ENCODE results near the gene EP400. TPM values are rescaled to one million over a fixed set of nuclear protein-coding genes. Genes with fewer than 3 reads are reported as not detected.

EP400 gene
- total and polyA plus RNA-seq, 9 of the 15 experiments (the other 6 are each of a cell fraction or from before 2014, with no cell fraction given): 4.5 to 58.0 (median 7.0) TPM

DNA sequence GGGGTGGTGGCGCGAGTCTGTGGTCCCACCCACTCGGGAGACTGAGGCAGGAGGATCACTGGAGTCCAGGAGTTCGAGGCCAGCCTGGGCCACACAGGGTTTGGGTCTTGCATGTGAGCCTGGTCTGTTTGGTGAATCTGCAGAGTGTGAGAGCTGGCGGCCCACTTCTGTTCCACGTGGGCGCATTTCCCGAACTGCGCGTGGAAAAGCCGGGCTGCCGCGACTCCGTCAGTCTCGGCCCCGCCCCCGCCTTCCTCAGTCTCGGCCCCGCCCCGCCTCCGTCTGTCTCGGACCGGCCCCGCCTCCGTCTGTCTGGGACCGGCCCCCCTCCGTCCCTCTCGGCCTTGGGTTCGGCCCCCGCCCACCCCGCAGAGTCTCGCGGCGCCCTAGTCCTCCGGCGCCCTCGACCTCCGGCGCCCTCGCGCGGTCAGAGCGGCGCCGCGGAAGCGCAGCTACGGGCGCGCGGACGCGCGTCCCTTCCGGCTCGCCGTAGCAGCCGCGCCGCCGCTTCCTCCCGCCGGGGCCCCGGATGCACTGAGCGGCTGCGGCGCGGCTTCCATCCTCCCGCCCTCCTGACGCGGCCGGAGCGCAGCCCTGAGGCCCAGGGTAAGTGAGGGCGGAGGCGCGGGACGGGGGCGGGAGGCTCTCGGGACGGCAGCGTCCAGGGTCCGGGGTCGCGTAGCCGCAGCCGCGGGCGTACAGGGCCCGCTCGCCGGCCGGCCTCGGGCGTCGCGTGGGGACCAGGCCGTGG lies at the start of gene EP400 (continued):
- TF ChIP-seq, protein P1, sequence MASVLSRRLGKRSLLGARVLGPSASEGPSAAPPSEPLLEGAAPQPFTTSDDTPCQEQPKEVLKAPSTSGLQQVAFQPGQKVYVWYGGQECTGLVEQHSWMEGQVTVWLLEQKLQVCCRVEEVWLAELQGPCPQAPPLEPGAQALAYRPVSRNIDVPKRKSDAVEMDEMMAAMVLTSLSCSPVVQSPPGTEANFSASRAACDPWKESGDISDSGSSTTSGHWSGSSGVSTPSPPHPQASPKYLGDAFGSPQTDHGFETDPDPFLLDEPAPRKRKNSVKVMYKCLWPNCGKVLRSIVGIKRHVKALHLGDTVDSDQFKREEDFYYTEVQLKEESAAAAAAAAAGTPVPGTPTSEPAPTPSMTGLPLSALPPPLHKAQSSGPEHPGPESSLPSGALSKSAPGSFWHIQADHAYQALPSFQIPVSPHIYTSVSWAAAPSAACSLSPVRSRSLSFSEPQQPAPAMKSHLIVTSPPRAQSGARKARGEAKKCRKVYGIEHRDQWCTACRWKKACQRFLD (CRISPR knock-in tag; IDR thresholded peaks at IDR 0.05): peak; percentile 56; the same call in 1 of the 2 replicates
- TF ChIP-seq, protein P2, sequence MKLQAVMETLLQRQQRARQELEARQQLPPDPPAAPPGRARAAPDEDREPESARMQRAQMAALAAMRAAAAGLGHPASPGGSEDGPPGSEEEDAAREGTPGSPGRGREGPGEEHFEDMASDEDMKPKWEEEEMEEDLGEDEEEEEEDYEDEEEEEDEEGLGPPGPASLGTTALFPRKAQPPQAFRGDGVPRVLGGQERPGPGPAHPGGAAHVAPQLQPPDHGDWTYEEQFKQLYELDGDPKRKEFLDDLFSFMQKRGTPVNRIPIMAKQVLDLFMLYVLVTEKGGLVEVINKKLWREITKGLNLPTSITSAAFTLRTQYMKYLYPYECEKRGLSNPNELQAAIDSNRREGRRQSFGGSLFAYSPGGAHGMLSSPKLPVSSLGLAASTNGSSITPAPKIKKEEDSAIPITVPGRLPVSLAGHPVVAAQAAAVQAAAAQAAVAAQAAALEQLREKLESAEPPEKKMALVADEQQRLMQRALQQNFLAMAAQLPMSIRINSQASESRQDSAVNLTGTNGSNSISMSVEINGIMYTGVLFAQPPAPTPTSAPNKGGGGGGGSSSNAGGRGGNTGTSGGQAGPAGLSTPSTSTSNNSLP (IDR thresholded peaks at IDR 0.05; ENCODE audit: borderline replicate concordance, low read depth, low read length): no peak
- no peak for TF ChIP-seq CBX5 (IDR thresholded peaks at IDR 0.05; ENCODE audit: borderline replicate concordance, low read depth)
- TF ChIP-seq TAF1 (IDR thresholded peaks at IDR 0.05; ENCODE audit: control insufficient read depth, extremely low read depth, insufficient read depth, low read length, severe bottlenecking): peak; percentile 62
- TF ChIP-seq, protein P3, sequence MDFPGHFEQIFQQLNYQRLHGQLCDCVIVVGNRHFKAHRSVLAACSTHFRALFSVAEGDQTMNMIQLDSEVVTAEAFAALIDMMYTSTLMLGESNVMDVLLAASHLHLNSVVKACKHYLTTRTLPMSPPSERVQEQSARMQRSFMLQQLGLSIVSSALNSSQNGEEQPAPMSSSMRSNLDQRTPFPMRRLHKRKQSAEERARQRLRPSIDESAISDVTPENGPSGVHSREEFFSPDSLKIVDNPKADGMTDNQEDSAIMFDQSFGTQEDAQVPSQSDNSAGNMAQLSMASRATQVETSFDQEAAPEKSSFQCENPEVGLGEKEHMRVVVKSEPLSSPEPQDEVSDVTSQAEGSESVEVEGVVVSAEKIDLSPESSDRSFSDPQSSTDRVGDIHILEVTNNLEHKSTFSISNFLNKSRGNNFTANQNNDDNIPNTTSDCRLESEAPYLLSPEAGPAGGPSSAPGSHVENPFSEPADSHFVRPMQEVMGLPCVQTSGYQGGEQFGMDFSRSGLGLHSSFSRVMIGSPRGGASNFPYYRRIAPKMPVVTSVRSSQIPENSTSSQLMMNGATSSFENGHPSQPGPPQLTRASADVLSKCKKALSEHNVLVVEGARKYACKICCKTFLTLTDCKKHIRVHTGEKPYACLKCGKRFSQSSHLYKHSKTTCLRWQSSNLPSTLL (IDR thresholded peaks at IDR 0.05): no peak
- TF ChIP-seq, protein P4, sequence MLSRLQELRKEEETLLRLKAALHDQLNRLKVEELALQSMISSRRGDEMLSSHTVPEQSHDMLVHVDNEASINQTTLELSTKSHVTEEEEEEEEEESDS (CRISPR knock-in tag; IDR thresholded peaks at IDR 0.05): no peak
- TF ChIP-seq, protein P5, sequence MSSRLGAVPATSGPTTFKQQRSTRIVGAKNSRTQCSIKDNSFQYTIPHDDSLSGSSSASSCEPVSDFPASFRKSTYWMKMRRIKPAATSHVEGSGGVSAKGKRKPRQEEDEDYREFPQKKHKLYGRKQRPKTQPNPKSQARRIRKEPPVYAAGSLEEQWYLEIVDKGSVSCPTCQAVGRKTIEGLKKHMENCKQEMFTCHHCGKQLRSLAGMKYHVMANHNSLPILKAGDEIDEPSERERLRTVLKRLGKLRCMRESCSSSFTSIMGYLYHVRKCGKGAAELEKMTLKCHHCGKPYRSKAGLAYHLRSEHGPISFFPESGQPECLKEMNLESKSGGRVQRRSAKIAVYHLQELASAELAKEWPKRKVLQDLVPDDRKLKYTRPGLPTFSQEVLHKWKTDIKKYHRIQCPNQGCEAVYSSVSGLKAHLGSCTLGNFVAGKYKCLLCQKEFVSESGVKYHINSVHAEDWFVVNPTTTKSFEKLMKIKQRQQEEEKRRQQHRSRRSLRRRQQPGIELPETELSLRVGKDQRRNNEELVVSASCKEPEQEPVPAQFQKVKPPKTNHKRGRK (tag; IDR thresholded peaks at IDR 0.05): no peak
- TF ChIP-seq, protein P6, sequence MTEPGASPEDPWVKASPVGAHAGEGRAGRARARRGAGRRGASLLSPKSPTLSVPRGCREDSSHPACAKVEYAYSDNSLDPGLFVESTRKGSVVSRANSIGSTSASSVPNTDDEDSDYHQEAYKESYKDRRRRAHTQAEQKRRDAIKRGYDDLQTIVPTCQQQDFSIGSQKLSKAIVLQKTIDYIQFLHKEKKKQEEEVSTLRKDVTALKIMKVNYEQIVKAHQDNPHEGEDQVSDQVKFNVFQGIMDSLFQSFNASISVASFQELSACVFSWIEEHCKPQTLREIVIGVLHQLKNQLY (CRISPR knock-in tag; conservative IDR thresholded peaks at IDR 0.05): no peak
- peak; percentile 67; the same call in 1 of the 2 replicates for TF ChIP-seq EP400 (IDR thresholded peaks at IDR 0.05)
- TF ChIP-seq PTTG1 (tag; IDR thresholded peaks at IDR 0.05; ENCODE audit: low read depth): no peak
- TF ChIP-seq SAP30 (IDR thresholded peaks at IDR 0.05; ENCODE audit: borderline replicate concordance, insufficient read depth, low read depth, low read length, poor library complexity, severe bottlenecking): peak; percentile 66
- peak; percentile 15; the same call in 1 of the 2 replicates for TF ChIP-seq MBD2 (IDR thresholded peaks at IDR 0.05; ENCODE audit: borderline replicate concordance, low read depth)
- no peak for TF ChIP-seq CBFA2T2 (conservative IDR thresholded peaks at IDR 0.05)
- no peak for TF ChIP-seq SMARCA4 (IDR thresholded peaks at IDR 0.05)
- peak; percentile 92 for TF ChIP-seq CREM (IDR thresholded peaks at IDR 0.05; ENCODE audit: low read depth)
- TF ChIP-seq SMARCC2 (IDR thresholded peaks at IDR 0.05; ENCODE audit: low read depth): no peak; the same call in 1 of the 2 replicates
- no peak for TF ChIP-seq ZNF174 (CRISPR knock-in tag; IDR thresholded peaks at IDR 0.05)
- TF ChIP-seq POLR2A (conservative IDR thresholded peaks at IDR 0.05): peak; percentile 43; the same call in 1 of the 2 replicates
